Stimulated activated CD4-positive, alpha-beta T cell treated with anti-CD3 and anti-CD28 coated beads, Interleukin-2, amount 100 ng/mL, for 24 hours (primary cell): ENCODE results near the gene HK3.
A peak's percentile ranks its signal among the peaks of the same experiment; 100 is the strongest.

Experiments
- DNase-seq, 2 donors: peaks; one replicate each; pipeline ENCODE4 v3.0.0-alpha.2; 2020

The HK3 gene

GRCh38 chr5:176901260-176902101, 2.3 kb upstream of the HK3 start:
- peak in 1 of 2 donors; percentile 45 for DNase-seq

DNA sequence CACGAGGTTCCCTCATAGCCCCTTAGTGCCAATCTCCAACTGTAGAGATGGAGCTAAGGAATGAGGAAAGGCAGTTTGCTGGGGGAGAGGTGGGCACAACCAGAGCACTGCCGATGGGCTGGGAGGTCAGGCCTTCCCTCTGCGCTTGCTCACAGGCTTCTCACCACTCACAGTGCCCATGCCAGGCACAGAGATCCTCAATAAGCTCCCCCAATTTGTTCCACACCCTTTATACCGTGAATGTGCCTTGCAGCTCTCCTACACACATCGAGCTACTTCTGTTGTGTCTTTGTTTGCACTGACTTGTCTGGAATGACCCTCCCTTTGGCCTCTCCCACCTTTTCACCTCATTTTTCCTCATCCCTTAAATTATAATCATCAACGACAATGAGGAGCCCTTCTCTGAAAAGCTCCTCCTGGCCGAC, 1.6 kb upstream of the HK3 start:
- DNase-seq: no peak

DNA sequence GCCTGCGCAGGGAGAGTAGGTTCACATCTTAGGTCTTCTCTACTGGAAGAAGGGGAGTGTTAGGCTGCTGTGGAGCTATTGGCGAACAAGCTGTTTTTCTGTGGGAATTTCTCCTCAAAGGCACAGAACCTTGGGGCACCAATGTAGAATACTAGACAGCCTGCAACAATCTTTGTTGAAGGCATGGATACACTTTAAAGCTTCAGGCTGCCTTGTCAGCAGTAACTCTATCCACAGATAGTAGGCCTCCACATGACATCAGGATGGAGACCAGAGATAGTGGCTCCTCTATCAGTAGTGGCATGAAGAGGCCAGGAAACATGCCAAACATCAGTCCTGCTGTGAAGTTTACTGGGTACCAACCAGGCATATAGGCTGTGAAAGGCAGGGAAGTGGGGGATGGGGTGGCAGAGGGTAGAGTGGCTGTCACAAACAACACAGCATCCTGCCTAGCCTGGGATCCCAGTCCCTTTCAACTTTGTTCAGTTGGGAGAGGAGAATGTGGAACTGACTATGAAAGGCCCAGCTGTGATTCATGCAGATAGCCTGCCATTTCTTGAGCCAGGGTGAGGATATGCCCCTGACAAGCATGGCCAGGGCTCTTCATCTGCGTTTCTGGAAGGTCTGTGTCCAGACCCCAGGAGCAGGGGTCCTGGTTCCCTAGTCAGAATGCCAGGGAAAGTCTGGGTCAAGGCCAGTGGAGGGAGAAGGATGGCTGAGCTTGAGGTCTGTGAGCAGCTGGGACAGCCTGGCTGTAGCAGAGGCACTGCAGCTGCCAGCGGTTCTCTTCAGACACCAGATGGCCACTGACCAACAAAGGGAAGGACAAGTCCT, 1.0 kb upstream of the HK3 start:
- DNase-seq: no peak

DNA sequence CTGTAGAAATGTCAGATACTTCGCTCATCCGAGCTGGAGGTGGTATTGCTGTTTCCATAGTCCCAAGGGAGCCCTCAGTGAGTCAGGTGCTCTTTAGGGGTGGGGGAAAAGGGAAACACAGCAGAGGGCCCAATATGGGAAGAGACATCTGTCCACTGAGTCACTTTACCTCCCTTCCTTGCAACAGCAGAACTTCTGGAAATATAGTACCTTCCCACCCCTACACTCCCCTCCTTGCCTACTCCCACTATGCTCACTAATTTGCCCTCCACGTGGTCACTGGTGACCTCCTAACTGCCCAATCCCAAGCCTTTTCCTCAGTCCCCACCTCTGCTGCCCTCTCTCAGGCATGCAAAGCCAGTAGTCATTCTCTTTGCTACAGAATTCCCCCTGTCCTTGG, 1.9 kb downstream of the HK3 start:
- DNase-seq: no peak

GRCh38 chr5:176895831-176896230, 3.3 kb downstream of the HK3 start:
- DNase-seq: no peak

DNA sequence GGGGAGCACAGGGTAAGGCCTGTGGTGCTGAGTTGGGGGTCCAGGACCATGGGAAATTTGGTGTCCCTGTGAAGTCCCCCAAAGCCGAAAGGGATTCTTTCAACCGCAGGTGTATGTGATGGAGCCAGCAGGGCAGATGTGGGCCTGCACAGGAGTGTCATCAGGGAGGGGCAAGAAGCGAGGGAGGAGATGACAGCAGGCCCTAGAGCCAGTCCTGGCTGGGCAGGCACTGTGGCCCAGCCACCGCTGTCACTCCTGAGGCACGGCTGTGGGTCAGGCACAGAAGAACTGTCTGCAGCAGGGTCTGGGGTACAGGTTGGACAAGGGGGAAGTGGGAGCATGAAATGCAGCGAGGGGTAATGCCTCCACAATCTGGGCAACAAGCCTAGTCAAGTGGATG, 4.8 kb downstream of the HK3 start:
- DNase-seq: no peak

DNA sequence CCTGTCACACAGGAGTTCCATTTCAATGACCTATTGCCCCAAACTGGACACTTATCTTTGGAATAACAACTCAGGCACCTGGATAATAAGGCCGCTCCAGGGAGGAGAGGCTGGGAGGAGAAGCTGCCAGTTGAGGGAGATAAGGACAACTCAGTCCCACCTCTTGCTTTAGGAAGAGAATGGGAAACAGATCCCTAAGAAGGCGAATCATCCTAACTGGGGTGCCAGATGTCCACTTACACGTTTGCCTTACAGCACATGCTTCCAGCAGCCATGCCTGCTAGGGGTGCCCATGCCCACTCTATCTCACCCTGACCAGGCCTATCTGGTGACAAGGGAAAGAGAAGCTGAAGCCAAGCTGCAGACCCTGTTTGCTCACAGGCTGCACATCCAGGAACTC, 6.5 kb downstream of the HK3 start:
- no peak for DNase-seq

GRCh38 chr5:176891331-176891958, 7.7 kb downstream of the HK3 start:
- no peak for DNase-seq

DNA sequence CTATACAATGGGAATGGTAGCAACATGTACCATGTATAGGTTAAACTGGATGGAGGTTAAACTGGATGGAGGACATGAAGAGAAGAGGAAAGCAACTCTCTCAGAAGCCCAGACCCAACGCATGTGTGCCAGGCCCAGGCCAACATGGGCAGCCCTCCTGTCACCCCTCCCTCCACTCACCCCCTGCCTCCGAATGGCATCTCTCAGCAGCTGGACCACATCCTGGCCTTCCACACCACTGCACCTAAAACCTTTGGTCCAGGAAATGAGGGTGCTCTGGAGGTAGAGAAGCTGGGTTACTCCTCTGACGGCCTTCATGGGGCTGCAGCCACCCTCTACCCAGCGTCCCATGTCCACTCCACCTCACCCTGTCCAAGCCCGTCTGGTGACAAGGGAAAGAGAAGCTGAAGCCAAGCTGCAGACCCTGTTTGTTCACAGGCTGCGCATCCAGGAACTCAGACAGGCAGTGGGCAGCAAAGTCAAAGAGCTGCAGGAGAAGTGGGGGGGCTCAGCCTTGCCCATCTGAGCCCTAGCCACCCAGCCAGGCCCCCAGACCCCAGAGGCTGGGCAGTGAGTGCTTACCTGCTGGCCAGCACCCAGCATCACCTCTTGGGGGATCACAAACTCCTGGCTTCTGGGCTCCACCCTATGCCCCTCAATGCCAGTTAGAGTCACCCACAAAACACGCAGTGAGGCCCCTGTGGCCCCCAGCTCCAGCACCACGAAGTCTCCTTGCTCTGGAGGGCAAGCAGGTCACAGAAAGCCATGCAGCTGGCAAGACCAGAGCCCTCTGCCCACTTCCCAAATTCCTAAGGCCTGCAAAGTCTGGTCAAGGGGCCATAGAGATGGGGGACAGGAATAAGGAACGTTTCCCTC, 8.5 kb downstream of the HK3 start:
- DNase-seq: no peak

- no peak for DNase-seq
Measured at GRCh38 chr5:176889321-176890280, 9.5 kb downstream of the HK3 start.

GRCh38 chr5:176888865-176889165, 10.3 kb downstream of the HK3 start:
- no peak for DNase-seq

DNA sequence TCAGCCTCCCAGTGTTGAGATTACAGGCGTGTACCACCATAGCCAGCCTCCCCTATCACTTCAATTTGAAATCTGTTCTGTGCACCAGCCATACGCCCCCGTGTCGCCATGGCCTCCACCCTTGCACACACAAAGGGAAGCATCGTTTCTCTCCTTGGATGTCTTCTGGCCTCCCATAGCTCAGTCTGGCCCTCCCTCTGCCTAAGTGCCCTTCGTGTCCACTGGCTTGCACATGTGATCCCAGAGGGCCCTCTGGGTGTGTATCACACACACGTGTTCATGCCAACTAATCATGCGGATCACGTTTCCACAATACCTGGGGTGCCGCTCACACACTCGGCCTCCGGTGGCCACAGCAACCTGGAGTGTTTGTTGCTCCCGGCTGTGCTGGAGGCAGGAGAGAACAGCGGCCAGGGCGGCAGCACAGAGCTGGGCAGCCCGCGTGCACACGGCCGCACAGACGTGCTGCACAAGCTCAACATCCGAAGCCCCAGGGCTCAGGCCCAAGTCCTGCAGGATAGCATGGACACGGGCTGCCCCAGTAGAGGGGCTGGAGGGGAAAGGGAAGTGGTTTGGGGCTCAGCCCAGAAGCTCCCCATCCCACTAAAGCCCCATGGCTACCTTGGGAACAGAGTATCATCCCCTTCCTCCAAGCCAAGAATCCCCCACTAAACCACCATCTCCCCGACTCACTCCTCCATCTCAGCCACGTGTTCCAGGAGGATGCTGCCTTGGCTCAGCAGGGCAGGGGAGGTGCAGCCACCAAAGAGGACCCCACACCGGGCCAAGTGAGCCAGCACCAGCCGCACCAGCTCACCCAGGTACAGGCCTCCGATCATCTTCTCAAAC, 10.9 kb downstream of the HK3 start:
- DNase-seq: no peak

- no peak for DNase-seq
Measured at GRCh38 chr5:176887252-176887849, 11.8 kb downstream of the HK3 start.

GRCh38 chr5:176886336-176887251, 12.6 kb downstream of the HK3 start:
- no peak for DNase-seq

DNA sequence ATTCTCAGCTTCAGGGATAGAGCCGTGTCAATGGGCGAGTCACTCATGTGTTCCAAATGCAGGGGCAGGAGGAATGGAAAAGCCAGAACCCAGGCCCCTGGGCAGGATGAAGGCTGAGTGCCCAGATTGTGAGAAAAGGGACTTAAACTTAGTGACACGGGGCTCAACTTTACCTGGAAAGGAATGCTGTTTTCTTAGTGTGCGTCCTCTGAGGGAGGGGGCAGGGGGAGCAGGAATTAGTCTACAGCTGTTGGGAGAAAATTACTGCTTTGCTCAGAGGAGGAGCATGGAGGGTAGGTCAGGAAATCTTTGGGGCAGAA, 14.6 kb downstream of the HK3 start:
- no peak for DNase-seq

GRCh38 chr5:176883700-176884570, 15.2 kb downstream of the HK3 start:
- no peak for DNase-seq

DNA sequence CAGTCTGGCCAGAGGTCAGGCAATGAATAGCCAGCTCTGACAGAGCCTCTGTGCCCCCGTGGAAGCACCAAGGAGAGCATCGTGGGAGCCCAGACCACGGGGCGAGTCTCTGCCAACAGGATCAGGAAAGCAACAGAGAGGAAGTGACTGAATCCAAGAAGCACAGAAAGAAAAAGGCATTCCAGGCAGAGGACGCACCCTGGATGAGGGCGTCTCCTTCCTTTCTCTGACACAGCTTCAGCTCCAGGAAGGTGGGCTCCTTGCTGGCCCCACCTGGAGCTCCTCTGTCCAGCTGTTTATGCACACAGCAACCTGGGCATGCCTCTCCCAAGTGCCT, 16.6 kb downstream of the HK3 start:
- DNase-seq: no peak

GRCh38 chr5:176881816-176882566, 17.2 kb downstream of the HK3 start:
- no peak for DNase-seq
